Stimulated activated CD8-positive, alpha-beta memory T cell treated with anti-CD3 and anti-CD28 coated beads, Interleukin-4, amount 100 ng/mL, for 1 hour (primary cell): ENCODE results near the gene GCG.

Experiments used
- DNase-seq, 2 donors: peaks; one replicate each; pipeline ENCODE4 v3.0.0-alpha.2; 2020; ENCODE audit warnings: low read depth in 2 of 2, low spot score in 1 of 2

GCG gene

DNA sequence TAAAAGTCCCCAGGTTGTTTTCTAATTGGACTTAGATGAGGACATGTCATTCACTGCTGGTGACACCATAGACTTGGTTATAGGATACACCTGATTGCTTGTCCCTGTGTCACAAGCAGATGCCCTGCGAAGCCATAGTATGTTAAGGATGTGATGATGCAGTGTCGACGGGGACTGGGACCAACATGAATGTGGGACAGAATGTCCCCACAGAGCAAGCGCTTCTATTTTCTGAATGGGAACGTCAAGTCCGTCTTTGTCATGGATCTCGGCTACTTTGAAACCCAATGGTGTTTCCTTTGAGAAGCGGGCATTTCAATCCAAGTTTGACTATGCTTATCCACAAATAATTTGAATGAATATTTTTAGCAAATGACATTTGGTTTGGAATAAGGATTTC is 2.1 kb downstream of the GCG start:
- DNase-seq = no peak

DNA sequence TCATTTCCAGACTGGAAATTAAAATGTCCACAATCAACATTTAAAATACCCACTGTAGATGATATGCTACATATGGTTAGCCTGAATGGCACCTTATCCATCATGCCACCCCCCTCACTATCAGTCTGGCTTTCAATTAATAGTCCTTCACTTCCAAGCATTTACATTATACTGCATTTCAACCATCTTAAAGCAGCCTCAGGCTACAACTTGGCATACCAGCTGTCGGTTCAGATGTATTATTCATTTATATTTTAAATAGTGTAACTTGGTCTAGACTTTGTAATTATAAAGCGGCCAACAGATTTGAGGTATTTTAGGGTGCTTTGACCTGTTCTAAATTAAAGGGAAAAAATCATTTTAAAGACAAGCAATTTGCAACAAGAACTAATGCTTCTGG is 2.6 kb downstream of the GCG start:
- DNase-seq = no peak

DNA sequence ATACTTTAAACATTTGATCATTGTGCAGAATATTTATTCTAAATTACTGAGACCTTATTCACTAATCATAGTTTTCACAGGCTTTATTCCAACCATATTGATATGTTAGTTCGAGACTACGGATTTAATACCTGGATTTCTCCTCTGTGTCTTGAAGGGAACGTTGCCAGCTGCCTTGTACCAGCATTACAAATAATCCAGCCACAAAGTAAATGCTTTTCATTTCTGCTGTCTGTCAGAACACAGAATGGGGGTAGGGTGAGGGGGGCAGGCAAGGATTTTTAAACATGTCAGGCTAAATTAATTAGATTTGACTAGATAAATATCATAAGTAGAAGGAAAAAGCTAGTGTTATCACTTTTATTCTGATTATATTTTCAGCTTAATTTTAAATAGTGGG is 3.1 kb downstream of the GCG start:
- no peak for DNase-seq

DNA sequence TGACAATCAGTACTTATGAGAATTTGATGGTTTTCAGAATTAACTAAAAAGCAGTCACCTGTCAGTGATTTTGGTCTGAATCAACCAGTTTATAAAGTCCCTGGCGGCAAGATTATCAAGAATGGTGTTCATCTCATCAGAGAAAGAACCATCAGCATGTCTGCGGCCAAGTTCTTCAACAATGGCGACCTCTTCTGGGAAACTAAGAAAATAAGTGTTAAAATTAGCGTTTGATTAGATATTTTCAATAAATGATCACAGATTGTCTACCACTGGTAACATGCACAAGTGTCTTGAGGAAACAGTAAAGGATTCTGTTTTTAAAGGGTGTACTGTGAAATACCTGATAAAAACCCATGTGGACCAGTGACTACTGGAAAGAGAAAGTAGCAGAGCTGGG is 8.1 kb downstream of the GCG start:
- DNase-seq = no peak

DNA sequence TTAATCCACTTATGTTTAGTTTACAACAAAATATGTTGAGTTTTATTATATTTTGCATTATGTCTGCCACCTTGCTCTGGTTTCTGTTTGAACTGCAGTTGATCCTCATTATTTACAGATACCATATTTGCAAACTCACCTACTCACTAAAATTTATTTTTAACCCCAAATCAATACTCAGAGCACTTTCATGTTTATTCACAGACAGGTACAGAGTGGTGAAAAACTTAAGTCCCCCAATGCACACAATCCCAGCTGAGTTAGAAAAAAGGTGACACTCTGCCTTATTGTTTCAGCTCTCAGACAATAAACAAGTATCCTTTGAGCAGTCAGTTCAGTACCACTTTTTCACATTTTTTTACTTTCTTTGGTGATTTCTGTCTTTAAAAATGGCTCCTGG is 13.7 kb downstream of the GCG start:
- no peak for DNase-seq

DNA sequence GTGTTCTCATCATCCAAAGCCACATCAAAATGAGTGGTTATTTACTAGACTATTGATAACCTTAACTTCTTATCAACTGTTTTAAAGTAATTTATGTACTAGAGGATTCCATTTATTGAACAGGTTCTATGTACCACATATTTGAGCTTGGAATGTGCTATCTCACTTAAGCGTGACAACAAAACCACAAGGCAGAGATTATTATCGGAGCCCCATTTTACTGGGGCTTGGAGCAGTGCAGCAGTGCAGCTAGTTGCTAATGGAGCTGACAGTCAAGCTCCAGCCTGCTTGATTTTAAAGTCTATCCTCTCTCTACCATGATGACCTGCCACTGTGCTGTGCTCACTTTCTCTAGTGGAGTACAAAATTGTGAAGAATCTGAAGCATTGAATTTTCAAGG is 24.6 kb downstream of the GCG start:
- no peak for DNase-seq

DNA sequence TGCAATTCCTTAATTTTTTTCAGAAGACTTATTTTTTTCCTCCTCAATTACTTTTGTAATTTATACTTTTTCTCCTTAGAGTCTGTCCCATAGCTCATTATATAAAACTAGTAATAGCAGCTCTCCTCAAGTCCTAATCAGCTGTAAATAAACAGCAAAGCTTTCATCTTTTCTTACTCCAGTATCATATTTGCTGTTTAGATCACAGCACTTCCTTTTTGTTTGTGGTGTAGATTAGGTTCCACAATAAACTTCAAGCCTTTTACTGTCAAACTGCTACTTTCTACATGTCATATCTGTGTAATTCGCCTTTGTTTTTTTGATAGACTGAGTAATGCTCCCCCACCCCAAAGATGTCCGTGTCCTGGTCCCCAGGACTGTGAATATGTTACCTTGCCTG is 25.5 kb downstream of the GCG start:
- DNase-seq = no peak

DNA sequence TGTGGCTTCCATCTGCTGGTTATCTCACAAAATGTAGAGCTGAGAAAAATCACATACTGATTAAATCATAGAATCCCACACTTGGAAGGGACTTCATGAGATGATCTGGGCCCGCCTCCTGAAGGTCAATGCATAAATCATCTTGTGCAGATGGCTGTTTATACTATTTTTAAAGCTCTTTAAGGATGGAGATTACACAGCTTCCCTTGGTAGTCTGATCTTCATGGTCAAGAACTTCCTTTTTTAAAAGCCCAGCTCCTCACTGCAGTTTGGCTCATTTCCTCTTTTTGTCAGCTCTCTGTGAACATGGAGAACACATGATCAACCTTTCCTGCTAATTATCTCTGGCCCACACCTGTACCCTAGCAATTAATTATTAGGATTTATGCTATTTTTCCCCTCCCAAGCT is 25.9 kb downstream of the GCG start:
- DNase-seq = no peak

DNA sequence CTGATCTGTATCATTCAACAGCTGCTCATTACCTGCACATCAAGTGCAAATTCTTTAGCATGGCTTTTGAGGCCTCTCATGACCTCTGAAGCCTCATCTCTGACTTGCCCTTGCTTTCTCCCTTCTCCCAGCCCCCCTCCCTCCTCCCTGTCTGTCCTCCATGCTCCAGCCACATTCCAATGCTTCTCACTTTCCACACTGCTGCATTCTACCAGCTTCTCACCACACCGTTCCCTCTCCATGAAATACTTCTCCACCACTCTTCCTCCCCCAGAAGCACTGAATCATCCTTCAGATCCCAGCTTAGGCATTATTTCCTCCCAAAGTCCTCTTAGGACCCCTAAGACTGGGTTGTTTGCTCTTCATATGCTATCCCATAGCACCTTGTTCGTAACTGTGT is 26.9 kb downstream of the GCG start:
- no peak for DNase-seq

DNA sequence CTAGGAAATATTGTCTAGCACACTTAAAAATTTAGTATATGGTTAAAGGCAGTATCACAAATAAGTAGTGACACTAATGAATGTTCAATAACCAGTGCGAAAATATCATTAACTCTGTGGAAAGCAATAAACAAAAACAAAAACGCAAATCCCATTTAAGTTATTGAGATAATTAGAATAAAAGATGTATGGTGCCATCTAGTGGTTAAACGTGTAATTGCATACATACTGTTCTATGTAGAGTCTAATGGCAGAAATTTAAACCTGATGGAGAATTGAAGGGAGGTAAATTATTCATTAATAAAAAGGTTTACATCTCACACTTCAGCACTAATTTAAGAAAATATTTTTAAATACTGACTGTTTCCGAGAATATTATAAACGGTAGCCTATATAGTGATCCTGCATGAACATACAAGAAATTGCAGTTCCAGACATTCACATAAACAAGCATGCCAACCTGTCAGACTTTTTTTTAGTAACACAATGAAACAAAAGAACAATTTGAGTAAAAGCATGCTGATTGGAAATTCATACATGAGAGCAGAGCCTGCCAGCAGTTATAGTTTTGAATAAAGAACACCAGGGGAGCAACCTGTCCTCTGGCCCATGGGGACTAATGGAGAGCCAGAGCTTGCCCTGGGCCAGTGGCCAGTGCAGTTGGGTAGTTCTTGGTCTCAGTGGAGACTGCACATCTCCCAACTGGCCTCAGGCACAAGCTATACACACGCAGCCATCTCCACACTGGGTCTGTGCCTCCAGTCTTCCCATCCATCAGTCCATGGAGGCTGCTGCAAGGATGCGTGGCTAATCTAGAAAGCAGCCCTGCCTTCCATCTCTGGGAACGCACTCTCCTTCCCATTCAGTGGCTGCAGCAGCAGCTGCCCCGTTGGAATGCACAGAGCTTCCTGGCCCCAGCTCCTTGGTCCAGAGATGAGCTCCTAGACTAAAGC is 28.0 kb downstream of the GCG start:
- no peak for DNase-seq

DNA sequence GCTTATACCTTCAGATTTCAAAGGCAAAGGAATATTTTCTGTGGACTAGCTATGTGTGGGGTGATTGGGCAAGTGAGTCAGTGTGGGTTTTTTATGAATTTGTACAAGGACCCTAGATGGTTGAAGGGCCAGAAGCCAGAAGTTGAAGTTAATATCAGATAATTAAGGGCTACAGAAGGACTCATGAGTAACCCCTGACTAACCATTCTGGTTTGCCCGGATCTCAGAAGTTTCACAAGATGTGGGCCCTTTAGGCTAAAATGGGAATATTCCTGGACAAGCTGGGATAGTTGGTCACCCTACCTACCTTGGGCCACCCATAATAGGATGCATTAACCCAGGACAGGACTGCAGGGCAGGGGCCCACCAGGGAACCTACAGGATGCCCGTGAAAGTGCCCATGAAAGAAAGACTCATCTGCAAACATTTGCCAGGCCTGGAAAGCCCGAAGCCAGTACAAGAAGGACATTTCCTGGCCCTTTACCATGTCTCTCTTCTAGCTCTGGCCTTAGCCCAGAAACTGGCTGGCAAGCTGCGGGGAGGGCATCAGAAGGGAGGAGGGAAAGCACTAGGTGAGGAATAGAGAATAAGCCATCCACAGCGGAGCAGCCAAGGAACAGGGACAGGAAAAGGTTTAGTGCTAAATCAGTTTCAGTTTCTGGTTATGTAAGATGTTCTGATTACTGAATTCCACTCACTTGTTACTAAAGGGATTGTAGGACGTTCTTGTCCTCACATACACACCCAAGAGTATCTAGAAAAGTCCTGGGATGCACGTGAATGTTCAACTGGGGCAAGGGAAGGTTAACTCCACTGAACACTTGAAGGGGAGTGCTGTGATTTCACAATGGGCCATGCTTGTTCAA is 33.6 kb downstream of the GCG start:
- DNase-seq = no peak

DNA sequence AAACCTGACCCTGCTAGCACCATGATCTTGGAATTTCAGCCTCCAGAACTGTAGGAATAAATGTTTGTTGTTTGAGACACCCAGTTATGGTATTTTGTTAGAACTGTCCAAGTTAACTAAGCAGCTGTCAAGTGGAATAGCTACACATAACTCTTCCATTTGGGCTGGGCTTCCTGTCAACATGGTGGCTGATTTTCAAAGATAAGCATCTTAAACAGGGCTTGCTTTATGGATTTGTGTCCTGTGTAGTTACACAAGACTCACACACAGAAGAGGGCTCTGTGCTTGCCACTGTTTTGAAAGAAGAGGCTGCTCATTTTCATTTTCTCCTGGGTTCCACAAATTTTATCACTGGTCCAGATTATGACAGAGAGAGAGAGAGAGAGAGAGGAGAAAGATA is 35.7 kb downstream of the GCG start:
- no peak for DNase-seq

DNA sequence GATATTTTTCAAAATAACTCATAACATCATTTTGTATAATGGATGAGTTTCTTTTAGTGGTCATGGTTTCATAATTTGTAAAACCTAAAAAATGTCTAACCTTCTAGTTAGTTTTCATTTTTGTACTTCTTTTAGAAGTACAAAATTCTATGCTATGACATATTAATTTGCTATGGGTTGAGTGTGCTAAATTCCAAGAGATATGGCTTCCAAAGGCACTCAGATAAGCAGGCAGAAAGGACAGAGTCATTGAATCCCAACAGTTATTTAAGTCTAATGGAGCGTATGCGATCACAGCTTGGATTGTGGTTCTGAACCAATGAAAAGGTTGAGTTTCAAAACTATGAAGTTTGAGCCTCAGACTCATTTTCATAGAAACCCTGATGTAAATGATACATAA is 37.0 kb downstream of the GCG start:
- no peak for DNase-seq

DNA sequence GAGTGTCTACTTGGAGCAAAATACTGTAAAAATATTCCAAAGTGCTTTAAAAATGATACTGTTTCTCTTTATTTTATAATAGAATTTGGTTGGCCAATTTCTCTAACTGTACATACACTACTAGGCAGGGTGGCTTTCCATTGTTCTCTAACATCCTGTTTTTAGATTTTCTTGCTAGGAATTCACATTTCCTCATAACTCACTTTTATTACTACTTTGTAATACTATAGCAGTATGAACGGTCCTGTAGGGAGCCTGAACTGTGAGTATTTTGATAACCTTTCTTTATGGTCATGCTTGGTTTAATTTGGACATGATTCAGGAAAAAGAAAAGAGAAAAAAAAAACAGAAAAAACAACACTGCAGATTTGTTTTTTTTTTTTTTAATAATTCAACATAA is 37.8 kb downstream of the GCG start:
- DNase-seq = no peak

DNA sequence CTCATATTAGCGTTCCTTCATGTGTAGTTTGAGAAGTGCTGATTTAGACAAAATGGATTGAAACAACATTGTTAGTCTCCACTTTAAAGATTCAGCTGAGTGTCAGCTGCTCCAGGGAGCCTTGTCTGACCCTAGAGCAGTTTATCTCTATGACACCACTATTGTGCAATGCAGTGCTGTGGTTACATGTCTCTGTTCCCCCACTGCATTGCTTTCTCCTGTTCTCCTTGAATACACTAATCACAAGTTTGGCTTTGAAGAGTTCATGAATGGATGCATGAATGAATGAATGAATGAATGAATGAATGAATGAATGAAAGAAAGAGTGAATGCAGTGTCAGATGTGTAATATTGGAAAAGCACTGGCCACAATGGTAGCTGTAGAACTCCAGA is 38.3 kb downstream of the GCG start:
- DNase-seq = no peak

DNA sequence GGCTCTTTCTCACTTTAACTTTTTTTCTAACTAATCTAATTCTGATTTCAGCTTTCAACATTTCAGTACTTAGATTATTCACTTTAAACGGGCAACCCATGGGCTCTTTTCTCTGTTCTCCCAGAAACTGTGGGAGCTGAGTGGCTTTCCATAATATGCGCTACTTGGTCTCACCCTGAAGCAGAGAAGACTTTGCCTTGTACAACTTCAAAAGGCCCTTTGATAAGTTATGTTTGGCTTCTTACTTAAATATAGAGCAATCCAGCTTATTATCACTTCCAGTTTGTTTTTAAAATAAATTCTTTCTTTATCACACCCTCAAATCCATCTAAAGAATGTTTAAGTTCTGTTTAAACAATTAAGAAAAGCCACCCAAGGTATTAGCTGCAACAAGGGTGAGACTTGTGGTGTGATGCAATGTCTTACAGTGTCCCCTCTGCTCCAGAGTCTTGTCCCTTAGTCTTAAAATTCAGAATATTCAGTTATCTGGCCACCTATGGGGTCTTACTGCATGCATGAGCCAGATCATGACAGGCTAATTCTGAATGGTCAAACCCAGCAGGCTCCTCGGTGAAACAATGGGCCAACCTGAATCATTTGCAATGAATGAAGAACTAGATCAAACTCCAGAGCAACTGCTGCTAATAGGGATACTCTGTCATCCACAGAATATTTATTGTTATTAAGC is 38.8 kb downstream of the GCG start:
- DNase-seq = no peak

DNA sequence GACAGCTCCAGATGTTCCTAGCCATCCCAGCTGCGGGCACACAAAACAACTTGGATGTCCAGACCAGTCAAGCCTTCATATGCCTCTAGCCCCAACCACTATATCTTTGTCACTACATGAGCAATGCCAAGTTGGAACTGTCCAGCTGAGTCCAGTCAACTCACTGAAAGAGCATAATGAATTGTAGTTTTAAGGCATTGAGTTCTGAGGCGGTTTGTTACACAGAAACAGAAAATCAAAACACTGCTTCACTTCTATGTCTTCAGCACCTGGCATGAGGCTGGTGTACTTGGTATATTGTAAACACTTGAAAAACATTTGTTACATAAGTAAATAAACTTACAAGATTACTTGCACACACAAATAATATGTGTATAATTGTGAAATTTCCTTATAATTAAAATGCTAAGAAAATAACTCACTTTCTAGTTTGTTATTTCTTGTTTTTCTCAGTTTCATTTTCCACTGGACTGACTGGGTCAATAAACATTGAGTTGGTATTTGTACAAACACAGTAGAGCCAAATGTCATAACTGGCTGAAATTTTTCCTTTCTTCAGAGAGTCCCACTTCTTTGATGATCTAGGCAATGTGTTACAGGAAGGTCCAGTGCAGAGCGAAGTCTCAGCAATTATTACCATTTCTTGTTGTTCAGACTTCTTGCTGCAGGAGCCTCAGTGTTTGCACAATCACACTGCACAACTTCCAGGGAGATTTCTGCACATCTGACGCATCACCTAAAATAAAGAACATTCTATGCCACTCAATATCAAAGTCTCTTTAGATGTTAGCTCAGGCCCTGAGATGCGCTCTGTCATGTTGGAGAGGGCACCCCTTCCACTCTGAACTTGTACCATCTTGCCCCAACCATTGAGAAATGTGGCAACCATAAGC is 39.8 kb downstream of the GCG start:
- no peak for DNase-seq

DNA sequence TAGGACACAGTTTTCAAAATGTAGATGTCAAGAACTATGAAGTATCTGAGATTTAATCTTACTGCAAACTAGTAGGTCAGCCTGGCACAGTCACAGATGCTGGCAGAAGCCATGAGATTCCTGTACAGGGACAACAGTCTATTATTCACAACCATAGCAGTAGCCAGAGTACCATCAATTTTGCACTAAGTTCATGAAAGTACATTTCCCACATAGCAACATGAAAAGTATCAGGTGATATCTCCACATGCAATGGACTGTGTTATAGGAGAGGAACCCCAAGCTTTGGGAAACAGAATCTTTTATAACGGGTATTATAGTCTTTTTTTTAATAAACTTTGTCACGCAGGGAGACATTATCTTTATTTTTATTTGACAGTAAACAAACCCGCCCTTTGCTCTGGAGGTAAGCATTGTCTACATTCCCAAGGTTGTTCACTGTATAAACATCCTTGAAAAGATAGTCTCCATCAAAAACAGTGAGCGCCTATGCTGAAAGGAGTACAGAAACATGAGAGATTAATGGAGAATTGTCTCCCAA is 44.6 kb downstream of the GCG start:
- no peak for DNase-seq

DNA sequence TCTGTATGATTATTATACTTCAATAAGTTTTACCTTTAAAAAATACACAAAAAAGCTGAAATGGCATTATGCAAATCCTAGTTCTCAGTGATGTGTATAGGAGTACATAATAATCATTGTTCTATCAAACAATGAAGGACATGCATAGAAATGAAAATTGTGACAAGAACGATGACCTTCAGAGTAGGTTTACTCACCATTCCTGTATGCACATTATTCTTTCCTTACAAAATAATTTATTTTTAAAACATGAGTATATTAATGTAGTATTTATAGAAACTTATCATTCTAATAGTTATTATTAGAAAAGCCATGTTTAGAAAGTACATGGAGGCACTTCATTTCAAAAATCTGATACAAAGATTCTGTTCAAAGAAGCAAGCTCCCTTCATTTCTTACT is 45.3 kb downstream of the GCG start:
- DNase-seq = no peak

DNA sequence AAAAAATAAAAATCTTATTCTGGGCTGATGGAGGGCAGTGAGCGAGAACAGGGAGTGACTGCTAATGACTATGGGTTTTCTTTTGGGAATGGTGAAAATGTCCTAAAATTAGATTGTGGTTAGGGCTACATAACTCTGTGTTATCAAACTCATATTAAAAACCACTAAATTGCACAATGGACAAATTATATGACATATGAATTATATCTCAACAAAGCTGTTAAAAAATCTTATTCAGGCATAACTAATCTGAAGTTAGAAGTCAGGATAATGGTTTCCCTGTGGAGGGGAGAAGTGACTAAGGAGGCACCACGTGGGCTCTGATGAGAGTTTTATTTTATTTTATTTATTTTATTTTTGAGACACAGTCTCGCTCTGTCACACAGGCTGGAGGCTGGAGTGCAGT is 45.9 kb downstream of the GCG start:
- DNase-seq = no peak
